ENCODE data around the gene CHD3.
"Not testable (repeated sequence)": the region's sequence is repeated elsewhere in the genome, so short reads cannot be mapped to it uniquely, and the experiment has no call there.

CHD3 gene

DNA sequence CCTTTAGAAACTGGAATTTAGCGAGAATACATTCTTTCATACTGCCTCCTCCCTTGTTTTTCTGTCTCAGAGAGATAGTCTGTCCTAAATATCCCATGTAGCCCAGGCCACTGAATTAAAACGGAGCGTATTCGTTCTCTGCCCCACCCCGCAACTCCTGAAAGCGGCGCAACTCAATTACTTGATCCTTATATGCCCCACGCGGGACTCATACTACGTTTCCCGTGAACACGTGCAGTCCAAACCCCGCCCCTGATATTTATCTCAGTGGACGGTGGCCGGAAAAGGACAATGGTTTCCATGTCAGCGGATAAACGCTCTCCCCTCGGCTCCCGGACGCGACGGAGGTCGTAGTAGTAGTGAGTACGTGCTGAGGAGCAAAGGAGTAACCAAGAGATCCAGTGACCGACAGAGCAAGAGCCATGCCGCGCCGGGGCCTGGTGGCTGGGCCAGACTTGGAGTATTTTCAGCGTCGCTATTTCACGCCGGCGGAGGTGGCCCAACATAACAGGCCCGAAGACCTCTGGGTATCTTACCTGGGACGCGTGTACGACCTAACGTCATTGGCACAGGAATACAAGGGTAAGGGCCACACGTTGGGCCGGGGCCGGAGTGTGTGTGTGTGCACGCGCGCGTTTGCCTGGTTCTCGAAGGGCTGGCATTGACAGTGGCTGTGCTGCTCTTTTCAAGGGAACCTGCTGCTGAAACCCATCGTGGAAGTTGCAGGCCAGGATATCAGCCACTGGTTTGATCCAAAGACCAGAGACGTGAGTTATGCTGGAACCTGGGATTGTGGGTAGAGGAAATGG, 30.7 kb upstream of the CHD3 start, which contains the start of gene CYB5D1:
Gene CYB5D1, plus strand, starts transcription at position 291 of the 809 bp plus-strand sequence. Its CDS starts 132 bp downstream, at position 423.
- H3K9ac ChIP-seq (ENCODE audit: low read depth, low read length), result peak within 1 kb of the TSS; percentile 94
- no peaks in the 10 kb centered on the region for H3K9me3 ChIP-seq (ENCODE audit: control insufficient read depth, insufficient read depth, low read length)
- H3K36me3 ChIP-seq (ENCODE audit: control insufficient read depth, insufficient read depth, low read length), result peaks cover 10% of the 10 kb centered on the region; the same call in 1 of the 2 replicates
- peak within 1 kb of the TSS; percentile 96 for H3K27ac ChIP-seq (ENCODE audit: low read depth, low read length)
- peak within 1 kb of the TSS; percentile 92 for H3K4me3 ChIP-seq (ENCODE audit: low read depth, low read length)
- H3K4me1 ChIP-seq (ENCODE audit: control insufficient read depth, insufficient read depth, low read length), result peaks cover 25% of the 10 kb centered on the region
- peaks cover 40% of the 10 kb centered on the region for H3K27me3 ChIP-seq (ENCODE audit: control insufficient read depth, insufficient read depth, low read length)

DNA sequence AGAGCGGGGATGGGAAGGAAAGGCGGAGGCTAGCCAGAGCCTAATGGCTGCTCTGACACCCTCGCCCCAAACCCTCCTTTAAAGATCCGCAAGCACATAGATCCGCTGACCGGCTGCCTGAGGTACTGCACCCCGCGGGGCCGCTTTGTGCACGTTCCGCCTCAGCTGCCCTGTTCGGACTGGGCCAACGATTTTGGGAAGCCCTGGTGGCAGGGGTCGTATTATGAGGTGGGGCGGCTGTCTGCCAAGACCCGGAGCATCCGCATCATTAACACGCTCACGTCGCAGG, 30.1 kb upstream of the CHD3 start:
- Histone ChIP-seq H3K4me3 (ENCODE audit: low read depth, low read length) (peak overlapping the region; percentile 92), H3K4me1 (ENCODE audit: control insufficient read depth, insufficient read depth, low read length) (peaks cover 25% of the 10 kb centered on the region), H3K27me3 (ENCODE audit: control insufficient read depth, insufficient read depth, low read length) (peaks cover 35% of the 10 kb centered on the region), H3K36me3 (ENCODE audit: control insufficient read depth, insufficient read depth, low read length) (peaks cover 10% of the 10 kb centered on the region; the same call in 1 of the 2 replicates), H3K9ac (ENCODE audit: low read depth, low read length) (peak overlapping the region; percentile 94), H3K9me3 (ENCODE audit: control insufficient read depth, insufficient read depth, low read length) (no peaks in the 10 kb centered on the region), H3K27ac (ENCODE audit: low read depth, low read length) (peak overlapping the region; percentile 96)

DNA sequence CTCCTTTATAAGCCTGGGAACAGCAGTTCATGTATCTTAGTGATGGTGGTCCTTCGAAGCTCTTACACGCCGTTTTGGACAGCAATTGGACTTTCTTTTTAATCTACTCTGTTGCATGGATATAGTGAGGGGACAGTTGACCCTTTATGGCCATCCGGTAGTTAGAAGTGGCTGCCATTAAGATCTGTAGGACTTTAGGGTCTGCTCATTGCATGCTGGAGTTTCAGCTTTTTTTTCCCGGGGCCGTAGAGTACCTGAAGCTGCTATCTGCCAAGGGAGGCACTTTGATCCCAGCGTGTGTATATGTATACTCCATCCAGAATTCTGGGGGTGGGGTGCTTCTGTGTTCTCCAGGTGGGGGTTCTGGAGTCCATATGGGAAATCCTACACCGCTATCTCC, 29.6 kb upstream of the CHD3 start:
- Histone ChIP-seq H3K4me1 (ENCODE audit: control insufficient read depth, insufficient read depth, low read length) (peaks cover 25% of the 10 kb centered on the region), H3K9ac (ENCODE audit: low read depth, low read length) (no peak overlapping the region), H3K4me3 (ENCODE audit: low read depth, low read length) (peak overlapping the region; percentile 92), H3K36me3 (ENCODE audit: control insufficient read depth, insufficient read depth, low read length) (peaks cover 10% of the 10 kb centered on the region; the same call in 1 of the 2 replicates), H3K27me3 (ENCODE audit: control insufficient read depth, insufficient read depth, low read length) (peaks cover 29% of the 10 kb centered on the region), H3K27ac (ENCODE audit: low read depth, low read length) (no peak overlapping the region), H3K9me3 (ENCODE audit: control insufficient read depth, insufficient read depth, low read length) (no peaks in the 10 kb centered on the region)

DNA sequence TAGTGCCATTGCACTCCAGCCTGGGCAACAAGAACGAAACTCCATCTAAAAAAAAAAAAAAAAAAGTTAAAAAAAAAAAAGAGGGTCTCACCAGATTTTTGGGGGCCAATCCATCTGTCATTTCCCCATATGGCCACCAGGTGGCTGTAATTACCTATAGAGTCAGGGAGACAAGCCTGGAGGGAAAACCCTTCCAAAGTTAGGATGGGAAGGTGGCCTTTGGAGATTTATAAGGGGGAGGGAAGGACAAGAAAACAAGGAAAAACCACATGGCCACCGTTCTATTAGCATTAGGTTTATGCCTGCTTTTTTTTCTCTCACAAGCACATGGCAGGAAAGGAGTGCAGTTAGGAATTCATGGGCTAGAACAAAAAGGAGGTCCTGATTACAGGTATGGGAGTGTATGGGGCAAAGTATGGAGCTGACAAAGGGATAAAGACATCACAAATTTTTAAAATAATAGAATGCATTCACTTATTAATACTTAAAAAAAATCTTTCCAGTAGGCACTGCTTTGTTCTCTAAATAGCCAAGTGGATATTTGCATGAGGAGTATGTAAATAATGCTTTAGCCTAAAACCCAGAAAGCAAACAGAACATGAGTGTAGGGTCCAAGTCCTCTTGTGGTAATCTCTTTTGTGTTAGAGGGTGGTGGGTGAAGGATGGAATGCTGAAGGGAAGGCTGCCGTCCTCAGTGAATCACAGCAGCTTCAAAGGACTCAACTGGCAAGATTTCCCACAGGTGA, 25.7 kb upstream of the CHD3 start:
- H3K27me3 ChIP-seq (ENCODE audit: control insufficient read depth, insufficient read depth, low read length), result no peaks in the 10 kb centered on the region
- peaks cover 10% of the 10 kb centered on the region; the same call in 1 of the 2 replicates for H3K36me3 ChIP-seq (ENCODE audit: control insufficient read depth, insufficient read depth, low read length)
- H3K4me1 ChIP-seq (ENCODE audit: control insufficient read depth, insufficient read depth, low read length), result peaks cover 9% of the 10 kb centered on the region
- no peaks in the 10 kb centered on the region for H3K9me3 ChIP-seq (ENCODE audit: control insufficient read depth, insufficient read depth, low read length)
- no peak overlapping the region for H3K9ac ChIP-seq (ENCODE audit: low read depth, low read length)
- H3K27ac ChIP-seq (ENCODE audit: low read depth, low read length), result no peak overlapping the region
- no peak overlapping the region for H3K4me3 ChIP-seq (ENCODE audit: low read depth, low read length)

GRCh38 chr17:7864384-7864783, 24.2 kb upstream of the CHD3 start:
- H3K4me3 ChIP-seq (ENCODE audit: low read depth, low read length); H3K4me1 ChIP-seq (ENCODE audit: control insufficient read depth, insufficient read depth, low read length); H3K27ac ChIP-seq (ENCODE audit: low read depth, low read length); H3K9me3 ChIP-seq (ENCODE audit: control insufficient read depth, insufficient read depth, low read length); H3K36me3 ChIP-seq (ENCODE audit: control insufficient read depth, insufficient read depth, low read length); H3K27me3 ChIP-seq (ENCODE audit: control insufficient read depth, insufficient read depth, low read length); H3K9ac ChIP-seq (ENCODE audit: low read depth, low read length): not testable (repeated sequence)

- Histone ChIP-seq H3K4me3 (ENCODE audit: low read depth, low read length) (no peak overlapping the region), H3K36me3 (ENCODE audit: control insufficient read depth, insufficient read depth, low read length) (peaks cover 3% of the 10 kb centered on the region; the same call in 1 of the 2 replicates), H3K9me3 (ENCODE audit: control insufficient read depth, insufficient read depth, low read length) (no peaks in the 10 kb centered on the region), H3K4me1 (ENCODE audit: control insufficient read depth, insufficient read depth, low read length) (peaks cover 5% of the 10 kb centered on the region), H3K27ac (ENCODE audit: low read depth, low read length) (no peak overlapping the region), H3K27me3 (ENCODE audit: control insufficient read depth, insufficient read depth, low read length) (no peaks in the 10 kb centered on the region), H3K9ac (ENCODE audit: low read depth, low read length) (no peak overlapping the region)
Observed at GRCh38 chr17:7864995-7865650, 23.5 kb upstream of the CHD3 start.

- Histone ChIP-seq H3K27me3 (ENCODE audit: control insufficient read depth, insufficient read depth, low read length) (no peaks in the 10 kb centered on the region), H3K4me1 (ENCODE audit: control insufficient read depth, insufficient read depth, low read length) (peaks cover 3% of the 10 kb centered on the region), H3K9me3 (ENCODE audit: control insufficient read depth, insufficient read depth, low read length) (no peaks in the 10 kb centered on the region), H3K9ac (ENCODE audit: low read depth, low read length) (no peak overlapping the region), H3K36me3 (ENCODE audit: control insufficient read depth, insufficient read depth, low read length) (no peaks in the 10 kb centered on the region), H3K27ac (ENCODE audit: low read depth, low read length) (no peak overlapping the region), H3K4me3 (ENCODE audit: low read depth, low read length) (no peak overlapping the region)
Observed at GRCh38 chr17:7867881-7868329, 20.7 kb upstream of the CHD3 start.

DNA sequence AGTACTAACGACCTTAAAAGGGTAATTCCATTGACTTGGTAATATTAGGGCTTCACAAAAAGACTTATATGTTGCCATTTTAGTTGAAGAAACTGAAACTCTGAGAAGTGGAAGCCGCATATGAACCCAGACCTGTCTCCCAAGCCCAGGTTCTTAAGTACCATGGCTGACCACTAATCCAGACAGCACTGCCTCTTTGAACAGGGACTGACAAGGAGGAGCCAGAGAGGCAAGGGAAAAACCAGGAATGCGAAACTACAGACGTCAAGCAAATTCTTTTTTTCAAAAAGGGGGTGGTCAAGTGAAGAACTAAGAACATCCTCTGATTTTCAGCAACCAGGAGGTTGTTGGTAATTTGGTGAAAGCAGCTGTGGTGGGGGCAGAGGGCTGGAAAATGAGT, 15.5 kb upstream of the CHD3 start:
- Histone ChIP-seq H3K9ac (ENCODE audit: low read depth, low read length) (no peak overlapping the region), H3K27ac (ENCODE audit: low read depth, low read length) (no peak overlapping the region), H3K9me3 (ENCODE audit: control insufficient read depth, insufficient read depth, low read length) (no peaks in the 10 kb centered on the region), H3K27me3 (ENCODE audit: control insufficient read depth, insufficient read depth, low read length) (no peaks in the 10 kb centered on the region), H3K4me1 (ENCODE audit: control insufficient read depth, insufficient read depth, low read length) (no peaks in the 10 kb centered on the region), H3K4me3 (ENCODE audit: low read depth, low read length) (no peak overlapping the region), H3K36me3 (ENCODE audit: control insufficient read depth, insufficient read depth, low read length) (no peaks in the 10 kb centered on the region)

DNA sequence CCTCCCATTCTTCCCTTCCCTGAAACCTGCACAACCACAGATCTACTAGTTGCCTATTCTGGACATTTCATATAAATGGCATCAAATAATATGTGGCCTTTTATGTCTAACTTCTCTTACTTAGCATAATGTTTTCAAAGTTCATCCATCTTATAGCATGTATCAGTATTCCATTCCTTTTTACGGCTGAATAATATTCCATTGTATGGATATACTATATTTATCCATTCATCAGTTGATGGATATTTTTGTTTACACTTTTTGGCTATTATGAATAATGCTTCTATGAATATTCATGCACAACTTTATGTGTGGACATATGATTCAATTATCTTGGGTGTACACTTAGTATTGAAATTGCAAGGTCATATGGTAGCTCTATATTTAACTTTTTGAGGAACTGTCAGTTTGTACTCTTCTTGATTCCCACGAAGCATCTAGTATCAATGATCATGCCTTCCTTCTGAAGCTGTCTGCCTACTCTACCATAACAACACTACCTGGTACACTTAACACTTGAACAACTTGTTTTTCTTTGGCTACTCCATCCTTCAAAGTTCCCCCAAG, 12.7 kb upstream of the CHD3 start:
- H3K9me3 ChIP-seq (ENCODE audit: control insufficient read depth, insufficient read depth, low read length), result no peaks in the 10 kb centered on the region
- no peak overlapping the region for H3K9ac ChIP-seq (ENCODE audit: low read depth, low read length)
- H3K4me1 ChIP-seq (ENCODE audit: control insufficient read depth, insufficient read depth, low read length), result no peaks in the 10 kb centered on the region
- H3K27ac ChIP-seq (ENCODE audit: low read depth, low read length), result no peak overlapping the region
- H3K27me3 ChIP-seq (ENCODE audit: control insufficient read depth, insufficient read depth, low read length), result no peaks in the 10 kb centered on the region
- H3K36me3 ChIP-seq (ENCODE audit: control insufficient read depth, insufficient read depth, low read length), result peaks cover 10% of the 10 kb centered on the region
- H3K4me3 ChIP-seq (ENCODE audit: low read depth, low read length), result no peak overlapping the region

GRCh38 chr17:7878234-7878633, 10.4 kb upstream of the CHD3 start:
- Histone ChIP-seq H3K27me3 (ENCODE audit: control insufficient read depth, insufficient read depth, low read length) (no peaks in the 10 kb centered on the region), H3K9me3 (ENCODE audit: control insufficient read depth, insufficient read depth, low read length) (no peaks in the 10 kb centered on the region), H3K4me1 (ENCODE audit: control insufficient read depth, insufficient read depth, low read length) (no peaks in the 10 kb centered on the region), H3K36me3 (ENCODE audit: control insufficient read depth, insufficient read depth, low read length) (peaks cover 10% of the 10 kb centered on the region), H3K27ac (ENCODE audit: low read depth, low read length) (no peak overlapping the region), H3K4me3 (ENCODE audit: low read depth, low read length) (no peak overlapping the region), H3K9ac (ENCODE audit: low read depth, low read length) (no peak overlapping the region)

All from HUES48 (cell line).